Bronchial epithelial cell (primary cell): ENCODE results near the gene NRL. TPM values are rescaled to one million over a fixed set of nuclear protein-coding genes. Genes with fewer than 3 reads are reported as not detected.

Experiments used
- DNase-seq: peaks from one replicate; pipeline ENCODE4 v3.0.0-alpha.2; 2010; ENCODE audit warnings: low read depth
- FAIRE-seq: peaks from 2 replicates; lab custom pipeline; 2011; peaks lifted over from hg19 to GRCh38; lab: Jason Lieb, UNC
- H3K27me3 ChIP-seq: 2 replicates; pipeline ENCODE4 v1.5.1; 2011; ENCODE audit warnings: low read length; ENCODE audit not compliant: control insufficient read depth, insufficient read depth
- H3K36me3 ChIP-seq: 2 replicates; pipeline ENCODE4 v1.5.1; 2011; ENCODE audit warnings: low read length; ENCODE audit not compliant: control insufficient read depth, insufficient read depth
- H3K4me3 ChIP-seq: 2 replicates; pipeline ENCODE4 v1.5.1; 2011; ENCODE audit warnings: mild to moderate bottlenecking, low read depth, low read length, control low read depth
- total RNA-seq: library from RNA; depleted of rRNA; stranded (reverse); fragments of >200 nt; gene quantifications from 2 replicates; pipeline ENCODE4 v1.2.1, GENCODE V29; 2014
- TF ChIP-seq, protein P1 (sequence below): IDR thresholded peaks from 2 replicates; pipeline ENCODE4 v1.5.1; 2011; ENCODE audit warnings: mild to moderate bottlenecking, moderate library complexity, low read length, control low read depth, inconsistent platforms; ENCODE audit not compliant: insufficient read depth, severe bottlenecking

NRL gene
- total RNA-seq, 1 donor from 2014 or later, result 0.79 TPM

DNA sequence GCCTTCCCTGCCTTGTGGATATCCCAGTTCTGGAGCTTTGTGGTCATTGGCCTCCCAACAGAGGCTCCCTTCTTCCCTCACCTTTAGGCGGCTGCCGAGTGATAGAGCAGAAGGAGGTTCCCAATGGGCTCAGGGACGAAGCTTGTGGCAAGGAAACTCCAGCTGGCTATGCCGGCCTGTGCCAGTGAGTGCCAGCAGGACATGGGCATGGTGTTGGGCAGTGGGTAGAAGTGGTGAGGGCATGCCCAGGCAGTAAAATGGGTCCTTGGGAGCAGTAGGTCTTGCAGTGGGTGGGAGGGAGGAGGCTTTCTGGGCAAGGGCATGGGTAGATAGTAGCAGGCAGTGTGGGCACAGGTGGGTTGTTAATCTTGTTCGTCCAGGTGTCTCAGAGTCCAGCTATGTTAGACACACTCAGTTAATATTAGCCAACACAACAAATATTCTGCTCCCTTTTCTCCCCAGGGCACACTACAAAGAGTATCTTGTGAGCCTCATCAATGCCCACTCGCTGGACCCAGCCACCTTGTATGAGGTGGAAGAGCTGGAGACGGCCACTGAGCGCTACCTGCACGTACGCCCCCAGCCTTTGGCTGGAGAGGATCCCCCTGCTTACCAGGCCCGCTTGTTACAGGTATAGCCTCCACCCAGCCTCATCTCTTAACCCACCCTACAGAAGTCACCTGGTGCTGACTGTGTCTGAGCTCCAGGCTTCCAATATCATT is 45.2 kb upstream of the NRL start:
- FAIRE-seq (no peak), DNase-seq (no peak)
- Histone ChIP-seq H3K4me3 (no peak overlapping the region), H3K27me3 (no peaks in the 10 kb centered on the region), H3K36me3 (peaks cover 49% of the 10 kb centered on the region)
- TF ChIP-seq, protein P1, sequence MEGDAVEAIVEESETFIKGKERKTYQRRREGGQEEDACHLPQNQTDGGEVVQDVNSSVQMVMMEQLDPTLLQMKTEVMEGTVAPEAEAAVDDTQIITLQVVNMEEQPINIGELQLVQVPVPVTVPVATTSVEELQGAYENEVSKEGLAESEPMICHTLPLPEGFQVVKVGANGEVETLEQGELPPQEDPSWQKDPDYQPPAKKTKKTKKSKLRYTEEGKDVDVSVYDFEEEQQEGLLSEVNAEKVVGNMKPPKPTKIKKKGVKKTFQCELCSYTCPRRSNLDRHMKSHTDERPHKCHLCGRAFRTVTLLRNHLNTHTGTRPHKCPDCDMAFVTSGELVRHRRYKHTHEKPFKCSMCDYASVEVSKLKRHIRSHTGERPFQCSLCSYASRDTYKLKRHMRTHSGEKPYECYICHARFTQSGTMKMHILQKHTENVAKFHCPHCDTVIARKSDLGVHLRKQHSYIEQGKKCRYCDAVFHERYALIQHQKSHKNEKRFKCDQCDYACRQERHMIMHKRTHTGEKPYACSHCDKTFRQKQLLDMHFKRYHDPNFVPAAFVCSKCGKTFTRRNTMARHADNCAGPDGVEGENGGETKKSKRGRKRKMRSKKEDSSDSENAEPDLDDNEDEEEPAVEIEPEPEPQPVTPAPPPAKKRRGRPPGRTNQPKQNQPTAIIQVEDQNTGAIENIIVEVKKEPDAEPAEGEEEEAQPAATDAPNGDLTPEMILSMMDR, result no peak

DNA sequence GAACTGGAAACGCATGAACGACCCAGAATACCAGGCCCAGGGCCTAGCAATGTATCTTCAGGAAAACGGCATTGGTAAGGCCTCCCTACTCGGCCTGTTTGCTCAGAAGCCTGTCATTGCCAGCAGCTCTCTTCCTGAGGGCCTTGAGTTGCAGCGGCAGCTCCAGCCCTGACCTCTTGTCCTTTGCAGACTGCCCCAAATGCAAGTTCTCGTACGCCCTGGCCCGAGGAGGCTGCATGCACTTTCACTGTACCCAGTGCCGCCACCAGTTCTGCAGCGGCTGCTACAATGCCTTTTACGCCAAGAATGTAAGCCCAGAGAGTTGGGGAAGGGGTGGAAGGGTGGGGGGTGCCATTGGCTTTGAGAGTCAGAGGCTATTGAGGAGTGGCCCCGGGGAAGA is 42.6 kb upstream of the NRL start:
- H3K27me3 ChIP-seq, result no peaks in the 10 kb centered on the region
- FAIRE-seq, result no peak
- peaks cover 38% of the 10 kb centered on the region for H3K36me3 ChIP-seq

DNA sequence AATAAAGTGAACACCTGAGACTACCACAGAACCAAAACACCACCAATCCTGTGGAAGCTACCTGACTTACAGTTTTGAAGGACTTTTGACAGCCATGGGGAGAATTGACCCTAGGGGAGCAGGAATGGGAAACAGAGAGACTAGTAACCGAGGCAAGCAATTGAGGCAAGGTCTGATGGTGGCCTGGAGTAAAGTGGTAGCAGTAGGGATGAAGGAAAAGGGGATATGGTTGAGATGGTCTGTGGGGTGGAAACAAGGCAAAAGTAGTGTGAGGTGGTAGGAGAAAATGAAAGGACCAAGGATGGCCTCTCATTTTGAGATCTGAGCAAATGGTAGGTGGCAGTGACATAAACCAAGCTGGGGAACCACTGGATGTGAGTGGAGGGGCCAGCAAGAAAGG is 42.1 kb upstream of the NRL start:
- no peak for DNase-seq
- peaks cover 39% of the 10 kb centered on the region for H3K36me3 ChIP-seq
- H3K27me3 ChIP-seq, result no peaks in the 10 kb centered on the region
- FAIRE-seq, result no peak
- TF ChIP-seq, protein P1, result no peak
- H3K4me3 ChIP-seq, result no peak overlapping the region

More for the DNA sequence above, 42.6 kb upstream of the NRL start:
- H3K4me3 ChIP-seq, result no peak overlapping the region
- TF ChIP-seq, protein P1, result no peak
- no peak for DNase-seq

DNA sequence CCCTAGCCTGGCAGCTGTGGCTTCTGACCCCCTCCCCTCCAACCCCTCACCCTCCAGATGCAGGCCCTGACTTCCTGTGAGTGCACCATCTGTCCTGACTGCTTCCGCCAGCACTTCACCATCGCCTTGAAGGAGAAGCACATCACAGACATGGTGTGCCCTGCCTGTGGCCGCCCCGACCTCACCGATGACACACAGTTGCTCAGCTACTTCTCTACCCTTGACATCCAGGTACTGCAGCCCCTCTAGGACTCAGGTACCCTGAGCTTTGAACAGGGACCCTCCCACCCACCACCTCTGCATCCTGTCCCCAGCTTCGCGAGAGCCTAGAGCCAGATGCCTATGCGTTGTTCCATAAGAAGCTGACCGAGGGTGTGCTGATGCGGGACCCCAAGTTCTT is 40.4 kb upstream of the NRL start:
- peaks cover 48% of the 10 kb centered on the region for H3K36me3 ChIP-seq
- H3K27me3 ChIP-seq, result no peaks in the 10 kb centered on the region
- no peak overlapping the region for H3K4me3 ChIP-seq
- TF ChIP-seq, protein P1, result no peak
- DNase-seq (no peak), FAIRE-seq (no peak)

DNA sequence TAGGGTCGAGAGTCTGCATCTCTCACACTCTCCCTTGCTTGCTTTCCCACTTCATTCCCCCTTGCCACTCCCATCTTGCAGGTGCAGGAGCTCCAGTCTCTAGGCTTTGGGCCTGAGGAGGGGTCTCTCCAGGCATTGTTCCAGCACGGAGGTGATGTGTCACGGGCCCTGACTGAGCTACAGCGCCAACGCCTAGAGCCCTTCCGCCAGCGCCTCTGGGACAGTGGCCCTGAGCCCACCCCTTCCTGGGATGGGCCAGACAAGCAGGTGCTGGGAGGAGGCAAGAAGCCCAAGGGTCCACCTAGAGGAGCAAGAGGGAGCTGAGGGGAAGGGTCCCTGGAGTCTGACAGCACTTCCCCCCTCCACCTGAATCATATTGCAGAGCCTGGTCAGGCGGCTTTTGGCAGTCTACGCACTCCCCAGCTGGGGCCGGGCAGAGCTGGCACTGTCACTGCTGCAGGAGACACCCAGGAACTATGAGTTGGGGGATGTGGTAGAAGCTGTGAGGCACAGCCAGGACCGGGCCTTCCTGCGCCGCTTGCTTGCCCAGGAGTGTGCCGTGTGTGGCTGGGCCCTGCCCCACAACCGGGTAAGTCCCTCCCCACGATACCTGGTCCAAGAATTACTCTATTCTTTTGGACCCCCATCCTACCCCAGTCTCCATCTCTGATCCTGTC is 36.8 kb upstream of the NRL start:
- TF ChIP-seq, protein P1, result no peak
- peaks cover 37% of the 10 kb centered on the region for H3K36me3 ChIP-seq
- FAIRE-seq, result peak; percentile 62
- no peak for DNase-seq
- H3K27me3 ChIP-seq, result no peaks in the 10 kb centered on the region
- H3K4me3 ChIP-seq, result no peak overlapping the region
